ENCODE measurements around the gene TBC1D3C.
"Not testable (repeated sequence)": the region's sequence is repeated elsewhere in the genome, so short reads cannot be mapped to it uniquely, and the experiment has no call there.

TBC1D3C gene

DNA sequence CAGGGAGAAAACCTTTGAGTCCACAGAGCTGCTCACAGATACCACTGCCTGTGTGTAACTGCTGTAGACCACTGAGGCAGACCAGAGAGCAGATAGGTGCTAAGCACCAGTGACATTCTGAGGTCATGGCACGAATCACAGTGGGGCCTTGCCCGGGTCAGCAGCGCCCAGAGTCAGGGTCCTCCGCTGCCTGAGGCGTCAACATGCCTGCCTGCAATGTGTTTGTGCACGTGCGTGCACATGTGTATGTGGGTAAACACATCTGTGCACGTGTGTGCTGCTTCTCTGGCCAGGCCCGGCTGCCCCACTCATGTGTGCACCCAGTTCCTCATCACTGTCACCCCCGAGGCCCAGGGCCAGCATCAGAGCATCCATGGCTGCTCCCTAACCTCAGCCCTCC is at the start of gene TBC1D3C:
TSS of gene TBC1D3C (minus strand) at position 101 of the 400 bp plus-strand sequence. CDS start 1,568 bp downstream, outside the sequence.
- DNase-seq (ENCODE audit: low spot score); FAIRE-seq: not testable (repeated sequence)

- DNase-seq (ENCODE audit: low spot score); FAIRE-seq: not testable (repeated sequence)
These were observed 30.8 kb upstream of the TBC1D3C start for GRCh38 chr17:38099262-38099661.

DNA sequence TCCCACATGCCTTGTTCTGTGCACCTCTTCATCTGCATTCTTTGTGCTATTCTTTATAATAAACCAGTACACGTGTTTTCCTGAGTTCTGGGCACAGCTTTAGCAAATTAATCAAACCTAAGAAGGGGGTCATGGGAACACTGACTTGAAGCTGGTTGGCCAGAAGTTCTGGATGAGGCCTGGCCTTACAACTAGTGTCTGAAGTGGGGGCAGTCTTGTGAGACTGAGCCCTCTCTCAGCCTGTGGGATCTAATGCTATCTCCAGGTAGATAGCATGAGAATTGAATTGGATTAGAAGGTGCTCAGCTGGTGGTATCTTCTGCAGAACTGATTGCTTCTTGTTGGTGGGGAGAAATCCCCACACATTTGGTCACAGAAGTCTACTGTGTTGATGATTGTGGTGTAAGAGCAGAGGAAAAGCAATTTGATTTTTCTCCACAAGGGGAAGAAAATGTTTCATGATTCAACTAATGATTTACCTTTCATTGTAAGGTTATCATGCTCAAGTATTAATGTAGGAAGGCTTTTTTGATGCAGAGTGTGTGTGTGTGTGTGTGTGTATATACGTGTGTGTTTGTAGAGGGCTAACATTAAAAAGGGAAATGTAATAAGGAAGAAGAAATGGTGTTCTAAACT is 25.7 kb upstream of the TBC1D3C start:
- FAIRE-seq; DNase-seq (ENCODE audit: low spot score): not testable (repeated sequence)

DNA sequence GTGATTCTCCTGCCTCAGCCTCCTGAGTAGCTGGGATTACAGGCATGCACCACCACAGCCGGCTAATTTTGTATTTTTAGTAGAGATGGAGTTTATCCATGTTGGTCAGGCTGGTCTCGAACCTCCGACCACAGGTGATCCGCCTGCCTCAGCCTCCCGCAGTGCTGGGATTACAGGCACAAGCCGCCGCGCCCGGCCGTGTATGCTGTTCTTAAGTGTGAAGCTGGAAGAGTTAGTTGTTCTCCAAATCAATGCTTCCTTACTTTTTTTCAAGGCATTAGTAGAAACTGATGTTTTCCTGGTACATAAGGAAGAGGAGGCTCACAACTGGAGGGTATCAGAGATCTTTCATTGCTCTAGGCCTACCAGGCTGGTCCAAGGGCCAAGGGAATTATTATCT is 19.7 kb upstream of the TBC1D3C start:
- FAIRE-seq; DNase-seq (ENCODE audit: low spot score): not testable (repeated sequence)

- DNase-seq (ENCODE audit: low spot score); FAIRE-seq: not testable (repeated sequence)
These were observed 18.9 kb upstream of the TBC1D3C start for GRCh38 chr17:38087344-38087743.
